Mesenteric fat pad (tissue), 1 donor: ENCODE measurements around the gene RPL4. TPM values are rescaled to one million over a fixed set of nuclear protein-coding genes. Genes with fewer than 3 reads are reported as not detected.
"Not testable (repeated sequence)": the region's sequence is repeated elsewhere in the genome, so short reads cannot be mapped to it uniquely, and the experiment has no call there.

Source experiments
- DNase-seq: peaks from one replicate; pipeline ENCODE4 v3.0.0-alpha.2; 2020; ENCODE audit warnings: low spot score
- long read RNA-seq: library from polyadenylated mRNA; unstranded; transcript quantifications from one replicate; pipeline ENCODE4 v2.0.0, GENCODE V29; 2020
- total RNA-seq: library from RNA; stranded (reverse); fragmentation: NEBNext Ultra II Directional; extraction: Animal tissue kit (Norgen Biotek cat#: 25700); gene quantifications from one replicate; pipeline ENCODE4 v1.2.1, GENCODE V29; 2021
- donor health status: DM: yes; HTN: yes; CAD: no.

Gene RPL4
- 1,807 TPM for total RNA-seq
- long read RNA-seq, transcript RPL4-201 (10 exons, 2,769 nt), result major isoform, 7,492 of 7,889 reads
- long read RNA-seq, partial matches to known transcripts, result 279 of 7,889 reads
- long read RNA-seq, other reads (novel, unspliced or antisense), result 114 of 7,889 reads

DNA sequence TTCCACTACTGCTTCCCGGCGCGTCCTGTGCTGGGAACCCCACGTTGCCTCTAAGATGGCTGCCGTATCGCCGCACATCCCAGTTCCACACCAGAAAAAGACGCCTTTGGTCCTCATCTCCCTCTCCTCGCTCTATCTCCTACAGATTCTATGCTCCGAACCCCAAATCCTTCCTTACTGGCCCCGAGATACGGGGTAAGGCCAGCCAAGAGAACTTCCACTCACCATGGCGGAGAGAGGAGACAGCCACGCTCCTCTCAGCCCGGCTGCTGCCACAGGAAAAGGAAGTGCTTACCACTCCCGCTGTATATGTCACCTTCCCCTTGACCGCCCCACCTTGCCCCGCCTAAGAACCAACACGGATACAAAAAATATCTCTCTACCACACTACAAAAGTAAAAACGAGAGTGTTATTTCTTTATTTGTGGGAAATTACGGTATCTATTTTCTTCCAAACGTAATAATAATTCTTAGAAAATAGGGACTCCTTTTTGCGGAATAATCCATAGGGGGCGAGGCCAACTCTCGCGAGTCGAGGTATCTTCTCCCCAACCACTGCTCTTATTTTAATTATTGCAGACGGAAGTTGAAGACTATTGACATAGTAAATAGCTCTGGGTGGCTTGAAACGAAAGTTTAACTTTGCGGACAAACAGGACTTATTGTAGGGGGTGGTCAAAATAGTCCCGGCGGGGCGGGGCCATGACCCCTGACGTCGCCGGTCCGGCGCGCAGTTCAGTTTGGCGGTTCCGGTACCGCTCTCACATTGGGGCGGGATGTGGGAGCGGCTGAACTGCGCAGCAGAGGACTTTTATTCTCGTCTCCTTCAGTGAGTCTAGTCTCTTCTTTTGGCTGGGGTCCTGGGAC is at the start of gene RPL4, which contains the start of gene ZWILCH:
Gene RPL4 (minus strand): TSS at position 293 of the 867 bp plus-strand sequence. CDS start 65 bp downstream, at position 228.
Gene ZWILCH (plus strand): TSS at position 764 of the 867 bp plus-strand sequence. CDS start 13 bp downstream, at position 777.
- DNase-seq, result no peak

DNA sequence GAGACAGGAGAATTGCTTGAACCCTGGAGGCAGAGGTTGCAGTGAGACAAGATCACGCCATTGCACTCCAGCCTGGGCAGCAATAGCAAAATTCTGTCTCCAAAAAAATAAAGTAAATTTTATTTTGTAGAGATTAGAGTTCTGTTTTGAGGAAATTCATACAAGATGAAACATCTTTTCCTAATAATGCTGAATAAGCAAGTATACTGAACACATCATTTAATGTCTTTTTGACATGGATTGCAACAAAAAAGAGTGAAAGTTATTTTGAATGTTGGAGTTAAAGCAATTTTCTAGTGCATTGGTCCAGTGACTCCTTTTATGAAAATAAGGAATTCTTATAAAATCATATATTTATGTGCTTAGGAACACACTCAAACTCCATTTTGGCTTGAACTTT is 40.6 kb upstream of the RPL4 start:
- DNase-seq, result no peak

DNA sequence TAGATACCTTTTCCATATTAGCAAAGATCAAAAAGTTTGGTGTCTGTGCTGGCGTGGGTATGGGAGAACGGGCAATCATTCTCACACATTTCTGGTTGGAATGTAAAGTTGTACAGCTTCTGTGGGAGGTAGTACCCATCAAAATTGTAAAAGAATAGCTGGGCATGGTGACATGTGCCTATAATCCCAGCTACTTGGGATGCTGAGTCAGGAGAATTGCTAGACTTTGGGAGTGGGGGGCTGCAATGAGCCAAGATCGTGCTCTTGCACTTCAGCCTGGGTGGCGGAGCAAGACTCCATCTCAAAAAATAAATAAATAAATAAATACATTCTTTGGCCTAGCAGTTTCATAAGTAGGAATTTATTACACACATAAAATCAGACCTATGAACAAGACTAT is 38.2 kb upstream of the RPL4 start:
- DNase-seq, result no peak

DNA sequence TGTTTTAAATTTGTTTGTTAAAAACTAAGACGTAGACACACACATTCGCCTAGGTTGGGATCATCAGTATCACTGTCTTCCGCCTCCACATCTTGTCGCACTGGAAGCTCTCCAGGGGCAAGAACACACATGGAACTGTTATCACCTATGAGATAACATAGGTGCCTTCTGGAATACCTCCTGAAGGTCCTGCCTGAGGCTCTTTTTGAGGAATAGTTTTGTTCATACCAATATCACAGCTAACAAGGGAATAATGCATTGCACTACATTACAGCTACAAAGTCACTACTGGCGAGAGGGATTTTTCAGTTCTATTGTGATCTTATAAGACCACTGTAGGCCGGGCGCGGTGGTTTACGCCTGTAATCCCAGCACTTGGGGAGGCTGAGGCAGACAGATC is 30.4 kb upstream of the RPL4 start:
- no peak for DNase-seq

DNA sequence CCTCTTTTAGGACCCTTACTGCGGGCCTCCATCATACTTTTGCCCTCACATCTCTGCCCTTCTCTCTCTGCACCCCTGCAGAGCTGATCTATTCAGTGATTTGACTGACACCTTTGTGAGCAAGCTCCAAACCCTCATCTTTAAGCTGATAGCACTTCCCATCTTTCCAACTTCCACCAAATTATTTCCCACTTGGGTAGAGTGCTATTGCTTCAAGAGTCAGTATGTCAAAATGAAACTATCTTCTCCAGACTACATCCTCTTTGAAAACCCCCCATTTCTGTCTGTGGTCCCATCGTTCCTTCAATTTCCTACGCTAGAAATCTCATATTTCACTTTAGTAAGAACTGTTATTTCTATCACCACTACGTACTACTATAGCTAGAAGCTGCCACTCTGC is 20.2 kb upstream of the RPL4 start:
- no peak for DNase-seq

DNA sequence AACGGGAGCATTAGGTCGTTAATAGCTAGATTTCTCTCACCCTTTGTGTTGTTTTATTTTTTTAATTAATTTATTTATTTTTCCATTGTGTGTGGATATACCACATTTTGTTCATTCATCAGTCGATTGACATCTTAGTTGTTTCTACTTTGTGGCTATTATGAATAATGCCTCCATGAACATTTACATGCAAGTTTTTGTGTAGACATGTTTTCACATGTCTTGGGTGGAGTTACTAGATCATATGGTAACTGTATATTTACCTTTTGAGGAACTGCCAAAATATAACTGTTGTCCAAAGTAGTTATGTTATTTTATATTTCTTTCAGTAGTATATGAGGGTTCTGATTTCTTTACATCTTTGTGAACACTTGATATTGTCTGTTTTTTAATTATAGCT is 19.3 kb upstream of the RPL4 start:
- no peak for DNase-seq

DNA sequence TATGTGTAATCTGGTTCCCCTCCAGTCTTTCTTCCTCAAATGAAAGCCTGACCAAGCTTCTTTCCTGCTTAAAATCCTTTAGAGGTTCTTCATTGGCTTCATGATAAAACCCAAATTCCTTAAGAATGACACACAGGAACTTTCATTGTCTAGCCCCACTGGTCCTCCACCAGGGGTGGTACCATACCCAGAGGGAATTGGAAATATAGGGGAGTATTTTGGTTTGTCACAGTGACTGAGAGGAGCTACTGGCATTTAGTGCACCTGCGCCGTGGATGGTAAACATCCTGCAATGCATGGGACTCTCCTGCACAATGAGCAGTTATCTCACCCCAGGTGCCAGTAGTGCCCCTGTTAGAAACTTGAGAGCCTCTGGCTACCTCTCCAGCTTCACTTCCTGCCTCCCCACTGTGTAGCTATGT is 11.3 kb upstream of the RPL4 start:
- no peak for DNase-seq

DNA sequence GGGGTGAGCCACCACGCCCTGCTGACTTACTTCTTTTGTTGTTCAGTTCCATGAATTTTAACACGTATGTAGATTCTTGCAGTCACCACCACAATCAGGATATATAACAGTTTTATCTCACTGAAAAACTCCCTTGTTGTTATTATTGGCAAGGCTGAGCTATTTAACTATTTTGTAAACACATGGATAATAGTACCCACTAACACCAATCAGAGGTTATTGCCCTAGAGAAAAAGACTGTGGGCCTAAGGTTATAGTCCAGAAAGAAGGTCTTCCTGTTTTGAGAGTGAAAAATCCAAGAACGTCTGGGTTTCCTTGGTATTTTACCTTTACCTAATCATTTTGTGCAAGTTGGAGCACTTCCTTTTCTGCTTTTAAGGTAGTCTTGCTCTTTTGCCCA is 9.9 kb upstream of the RPL4 start:
- DNase-seq, result no peak

DNA sequence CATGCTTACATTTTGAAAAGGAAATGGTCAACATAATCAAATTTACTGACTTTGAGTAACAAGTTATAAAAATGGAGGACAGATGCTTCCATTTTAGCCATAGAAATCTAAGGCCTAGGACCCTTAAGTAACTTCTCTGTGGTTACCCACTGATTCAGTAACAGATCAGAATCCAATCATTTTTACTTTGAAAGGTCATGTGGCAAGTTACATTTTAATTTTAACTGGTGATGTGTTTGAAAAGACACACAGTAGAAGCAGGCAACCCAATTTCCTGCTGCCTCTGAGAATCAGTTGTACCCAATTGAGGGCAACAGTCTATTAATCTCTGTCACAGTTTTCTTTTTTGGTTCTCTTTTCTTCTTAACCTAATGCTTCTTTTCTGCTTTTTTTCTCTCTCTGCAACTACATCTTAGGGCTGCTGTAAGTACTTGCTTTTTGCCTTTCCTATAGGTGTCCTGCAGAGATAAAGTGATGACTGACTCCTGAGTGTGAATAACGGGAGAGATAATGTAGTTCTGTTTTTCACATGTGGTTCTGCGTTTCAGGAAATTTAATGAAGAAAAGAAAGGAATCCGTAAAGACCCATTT is 3.7 kb upstream of the RPL4 start:
- no peak for DNase-seq

DNA sequence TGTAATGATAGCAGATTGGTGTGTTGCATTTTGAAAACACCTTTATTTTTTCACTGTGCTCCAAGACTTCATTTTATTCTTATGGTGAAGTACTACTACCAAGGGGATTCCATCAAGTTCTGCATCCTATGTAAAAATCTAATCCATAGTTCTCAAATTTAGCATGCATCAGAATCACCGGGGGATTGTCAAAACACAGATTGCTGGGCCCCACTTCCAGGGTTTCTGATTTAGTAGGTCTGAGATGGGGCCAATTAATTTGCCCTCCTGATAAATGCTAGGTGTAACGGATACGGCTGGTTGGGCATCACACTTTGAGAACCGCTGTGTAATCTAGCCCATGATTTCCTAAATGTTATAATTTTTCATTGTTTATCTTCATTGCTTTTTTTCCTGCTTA is 1.2 kb upstream of the RPL4 start:
- no peak for DNase-seq

DNA sequence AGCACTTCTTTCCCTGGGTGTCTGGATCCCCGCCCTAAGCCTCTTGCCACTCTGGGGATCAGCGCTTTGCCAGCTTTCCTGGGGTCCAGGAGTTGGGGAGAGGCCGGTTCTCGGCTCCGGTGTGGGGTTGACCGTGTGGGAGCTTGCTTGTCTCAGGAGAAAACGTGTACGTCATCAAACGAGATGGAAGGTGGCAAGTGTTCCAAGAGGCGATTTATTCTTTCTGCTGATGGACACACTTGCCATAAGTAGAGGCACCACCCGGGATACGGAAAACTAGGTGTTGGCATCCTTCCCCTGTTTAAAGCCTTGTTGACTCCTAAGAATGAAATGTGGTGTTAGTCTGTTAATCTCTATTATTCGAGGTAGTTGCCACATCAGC is 766 bp upstream of the RPL4 start:
- DNase-seq, result no peak

DNA sequence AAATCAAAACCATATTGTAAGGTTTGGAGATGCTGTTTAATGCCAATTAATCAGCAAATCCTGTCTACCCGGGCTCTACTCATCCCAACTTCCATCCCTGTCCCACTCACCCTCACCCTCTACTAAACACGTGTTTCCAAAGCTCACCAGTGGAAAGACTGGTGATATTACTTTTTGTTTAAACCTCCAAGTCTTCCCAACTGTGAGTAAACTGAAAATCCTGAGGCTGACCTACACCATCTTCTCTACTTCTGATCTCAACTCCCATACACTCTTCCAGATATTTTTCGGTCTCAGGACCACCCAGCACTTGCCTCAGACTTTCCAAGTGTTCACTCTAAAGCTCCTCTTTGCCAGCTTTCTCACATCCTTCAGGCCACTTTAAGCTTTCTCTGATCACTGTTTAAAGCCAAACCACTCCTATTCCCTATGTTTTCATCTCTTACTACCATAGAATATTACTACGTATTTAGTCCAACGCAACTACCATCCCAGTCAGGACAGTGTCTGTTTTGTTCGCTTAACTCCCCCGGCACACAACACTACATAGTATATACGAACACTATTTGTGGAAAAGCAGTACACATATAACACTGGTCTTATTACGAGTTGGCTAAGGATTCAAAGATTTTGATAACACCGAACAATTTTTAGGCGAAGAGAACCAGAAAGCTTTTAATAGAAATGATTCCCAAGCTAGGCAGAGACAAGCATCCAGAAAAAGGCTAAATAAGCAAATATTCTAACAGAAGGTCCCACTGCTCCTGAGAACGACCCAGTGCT is 684 bp downstream of the RPL4 start:
- DNase-seq, result no peak

DNA sequence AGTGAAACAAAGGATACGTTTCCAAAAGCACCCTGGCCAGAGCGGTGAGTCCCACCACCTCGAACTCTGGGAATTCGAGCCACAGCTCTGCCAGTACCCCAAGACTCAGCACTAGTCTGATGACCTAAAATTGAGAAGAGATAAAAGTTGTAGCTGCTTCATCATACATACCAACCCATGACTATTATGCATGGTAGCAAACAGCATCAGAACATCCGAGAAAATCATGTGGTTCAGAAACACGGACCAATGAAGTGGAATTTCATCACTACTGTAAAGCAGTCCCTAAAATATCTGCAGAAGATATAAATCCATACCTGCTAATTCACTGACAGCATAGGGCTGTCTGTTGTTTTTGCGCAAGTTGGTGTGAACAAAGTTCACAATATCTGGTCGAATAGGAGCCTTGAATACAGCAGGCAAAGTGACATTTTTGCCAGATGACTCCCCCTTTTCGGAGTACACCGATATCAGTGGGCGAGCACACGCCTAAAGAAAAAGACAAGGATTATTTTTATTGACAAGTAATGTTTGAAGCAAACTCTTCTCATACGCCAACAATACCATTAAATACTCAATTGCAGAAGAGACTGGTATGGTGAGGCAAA is 1.5 kb downstream of the RPL4 start:
- not testable (repeated sequence) for DNase-seq

DNA sequence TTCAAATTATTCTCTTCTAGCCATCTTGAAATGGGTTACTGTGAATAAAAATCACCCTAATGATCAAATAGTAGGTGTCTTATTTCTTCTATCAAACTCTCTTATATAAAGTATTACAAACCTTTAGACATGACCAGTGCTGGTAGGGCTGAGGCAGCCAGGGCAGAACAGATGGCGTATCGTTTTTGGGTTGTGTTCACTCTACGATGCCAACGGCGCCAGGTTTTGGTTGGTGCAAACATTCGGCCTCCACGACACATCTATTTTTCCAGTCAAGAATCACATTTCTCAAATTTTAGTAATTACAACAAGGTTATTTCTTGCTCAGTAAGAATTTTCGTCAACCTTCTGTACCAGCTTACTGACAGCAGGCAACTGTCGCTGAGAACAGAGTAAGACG is 2.2 kb downstream of the RPL4 start:
- no peak for DNase-seq

DNA sequence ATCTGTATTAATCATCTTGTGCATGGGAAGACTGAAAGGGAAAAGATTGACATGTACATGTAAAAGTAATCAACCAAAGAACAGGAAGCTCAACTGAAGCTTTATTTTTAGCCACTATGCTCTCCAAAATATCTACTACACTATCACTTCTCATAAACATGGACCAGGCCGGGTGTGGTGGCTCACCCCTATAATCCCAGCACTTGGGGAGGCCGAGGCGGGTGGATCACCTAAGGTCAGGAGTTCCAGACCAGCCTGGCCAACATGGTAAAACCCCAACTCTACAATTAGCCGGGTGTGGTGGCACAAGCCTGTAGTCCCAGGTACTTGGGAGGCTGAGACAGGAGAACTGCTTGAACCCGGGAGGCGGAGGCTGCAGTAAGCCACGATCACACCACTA is 4.3 kb downstream of the RPL4 start:
- not testable (repeated sequence) for DNase-seq

DNA sequence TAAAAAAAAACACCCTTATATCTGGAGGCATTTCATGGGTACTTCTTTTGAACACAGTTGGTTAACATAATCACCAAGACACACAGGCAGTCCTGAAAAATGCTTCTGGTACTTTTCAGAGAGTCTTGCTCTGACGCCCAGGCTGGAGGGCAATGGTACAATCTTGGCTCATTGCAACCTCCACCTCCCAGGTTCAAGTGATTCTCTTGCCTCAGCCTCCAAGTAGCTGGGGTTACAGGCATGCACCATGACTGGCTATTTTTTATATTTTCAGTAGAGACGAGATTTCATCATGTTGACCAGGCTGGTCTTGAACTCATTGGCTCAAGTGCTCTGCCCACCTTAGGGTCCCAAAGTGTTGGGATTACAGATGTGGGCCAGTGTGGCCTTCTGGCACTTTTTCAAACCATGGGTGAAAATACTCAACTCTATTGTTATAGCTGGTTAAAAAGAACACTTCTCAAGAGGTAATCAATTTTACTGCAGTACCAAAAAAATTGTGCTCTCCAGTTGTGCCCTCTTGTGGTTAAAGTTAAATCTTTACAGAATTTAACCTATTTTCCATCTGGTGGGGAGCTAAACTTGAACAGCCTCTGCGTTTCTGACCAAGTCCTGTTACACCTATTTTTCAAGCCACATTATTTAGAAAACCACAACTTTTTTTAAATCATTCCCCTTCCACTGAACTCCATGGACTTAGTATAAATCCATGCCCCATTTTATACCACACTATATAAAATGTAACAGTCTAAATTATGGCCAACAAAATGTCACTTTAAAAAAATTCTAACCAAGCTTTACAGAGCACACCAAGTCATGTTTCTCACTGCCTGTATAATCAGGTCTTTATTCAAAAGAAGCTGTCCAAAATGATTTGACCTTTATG is 5.9 kb downstream of the RPL4 start:
- DNase-seq, result no peak

DNA sequence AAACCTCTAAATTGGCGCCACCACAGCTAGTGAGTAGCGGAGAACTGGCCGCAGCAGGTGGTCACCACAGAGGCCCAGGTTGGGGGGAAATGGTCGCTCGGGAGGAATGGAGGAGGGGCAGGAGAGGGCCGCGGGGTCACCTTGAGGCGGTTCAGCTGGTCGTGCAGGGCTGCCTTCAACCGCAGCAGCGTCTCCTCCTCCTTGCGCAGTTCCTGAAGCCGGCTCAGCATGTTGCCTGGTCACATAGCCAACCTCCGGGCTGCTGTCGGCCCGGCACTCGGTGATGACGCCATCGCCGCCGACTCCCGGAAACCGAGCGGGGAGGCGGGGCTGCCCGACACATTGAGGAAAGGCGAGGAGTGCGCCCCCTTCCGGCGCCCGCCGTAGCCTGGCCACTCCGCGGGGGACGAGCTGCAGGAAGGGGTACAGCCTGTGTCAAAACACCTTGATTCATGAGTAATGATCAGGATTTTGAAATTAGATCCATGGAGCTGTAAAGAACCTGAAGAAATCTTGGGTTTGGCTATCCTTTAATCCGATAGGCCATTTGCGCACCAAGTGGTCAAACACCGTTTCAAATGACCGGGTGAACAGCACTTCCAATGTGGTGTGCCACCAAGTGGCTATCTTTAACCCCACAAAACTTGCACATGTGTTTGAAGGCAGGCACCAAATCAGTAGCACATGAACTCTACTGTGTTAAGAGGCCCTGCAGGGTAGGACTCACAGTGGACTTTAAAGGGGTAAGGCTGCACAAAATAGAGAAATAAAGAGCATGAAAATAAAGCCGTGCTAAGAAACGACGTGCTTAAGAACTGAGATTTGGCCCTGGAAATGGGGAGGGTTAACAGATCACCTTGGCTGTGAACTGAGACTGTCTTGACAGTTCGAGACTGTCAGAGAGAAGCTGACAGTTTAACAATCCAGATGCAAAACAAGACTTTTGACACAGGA is 6.9 kb downstream of the RPL4 start, which contains the start of gene SNAPC5:
Gene SNAPC5 (minus strand): TSS at position 261 of the 954 bp plus-strand sequence. CDS start 31 bp downstream, at position 230.
- DNase-seq, result peak; percentile 99

DNA sequence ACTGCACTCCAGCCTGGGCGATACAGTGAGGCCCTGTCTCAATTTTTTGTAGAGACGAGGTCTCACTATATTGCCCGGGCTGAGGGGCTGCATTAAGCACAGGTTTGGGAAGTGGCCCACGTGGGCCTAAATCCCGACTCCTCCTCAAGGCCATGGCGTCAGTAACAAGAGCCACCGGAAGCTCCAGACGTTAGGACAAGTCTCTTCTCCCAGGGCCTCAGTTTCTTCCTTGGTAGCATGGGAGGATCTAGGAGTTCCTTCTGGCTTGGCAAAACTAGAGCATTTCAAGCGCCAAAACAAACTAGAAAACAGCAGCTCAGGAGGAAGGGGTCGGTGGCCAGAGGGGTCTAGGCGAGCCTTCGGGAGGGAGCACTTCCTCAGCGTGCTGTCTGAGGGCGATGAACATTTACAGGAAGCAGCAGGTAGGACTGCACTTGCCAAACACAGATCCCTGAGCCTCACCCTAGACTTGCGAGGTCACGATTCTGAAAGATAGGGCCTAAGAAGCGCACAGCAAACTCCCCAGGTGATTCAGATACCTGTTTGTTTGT is 7.6 kb downstream of the RPL4 start:
- no peak for DNase-seq

DNA sequence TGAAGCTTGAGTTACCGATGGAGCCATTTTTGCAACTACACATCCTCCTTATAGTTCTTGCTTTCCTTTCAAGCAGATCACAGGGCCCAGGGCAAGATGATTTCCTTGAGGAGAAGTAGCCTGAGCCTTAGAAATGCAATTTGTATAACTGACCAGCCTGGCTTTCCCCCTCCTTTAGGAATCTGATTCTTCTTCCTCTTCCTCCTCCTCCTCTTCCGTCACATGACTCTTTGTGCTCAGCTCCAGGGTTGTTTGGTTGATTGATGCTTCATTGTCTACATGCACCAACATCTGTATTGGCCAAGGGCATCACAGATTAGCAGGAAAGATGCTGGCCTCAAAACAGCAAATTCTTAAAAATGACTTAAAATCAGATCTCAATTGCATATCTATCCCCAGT is 10.4 kb downstream of the RPL4 start:
- no peak for DNase-seq
